Measurements from ENCODE around the gene THUMPD1. TPM values are rescaled to one million over a fixed set of nuclear protein-coding genes. Genes with fewer than 3 reads are reported as not detected.
A peak's percentile ranks its signal among the peaks of the same experiment; 100 is the strongest.

Gene THUMPD1
- polyA plus RNA-seq (2011; rRNA removed): 12.5 and 17.4 TPM in 2 replicates
- 14.7 and 16.6 TPM in 2 replicates for polyA minus RNA-seq (2011; rRNA and poly(A)+ RNA removed)

- ChIA-PET POLR2A (interaction anchor here (0.6 kb wide), 1 partner anchor 559 kb away, joined by 25 read pairs; no protein-coding TSS in a partner anchor), CTCF (no interaction called here)
- peaks cover 5% of the 10 kb centered on the region for H3K36me3 ChIP-seq (ENCODE audit: control insufficient read depth, insufficient read depth, low read length)
- peak within 1 kb of the TSS; percentile 100 for H3K4me3 ChIP-seq (ENCODE audit: low read depth, low read length)
- peak; percentile 37 for TF ChIP-seq CTCF (IDR thresholded peaks at IDR 0.05; ENCODE audit: insufficient read depth, low read depth, low read length)
- peak; percentile 68 for DNase-seq (ENCODE audit: low read depth)
- H3K27me3 ChIP-seq (ENCODE audit: control insufficient read depth, insufficient read depth, low read length): no peaks in the 10 kb centered on the region
Observed at GRCh38 chr16:20741554-20742285, at the start of gene THUMPD1. THUMPD1 (minus strand) TSS chr16:20741818; CDS start chr16:20741739, 79 bp downstream.

DNA sequence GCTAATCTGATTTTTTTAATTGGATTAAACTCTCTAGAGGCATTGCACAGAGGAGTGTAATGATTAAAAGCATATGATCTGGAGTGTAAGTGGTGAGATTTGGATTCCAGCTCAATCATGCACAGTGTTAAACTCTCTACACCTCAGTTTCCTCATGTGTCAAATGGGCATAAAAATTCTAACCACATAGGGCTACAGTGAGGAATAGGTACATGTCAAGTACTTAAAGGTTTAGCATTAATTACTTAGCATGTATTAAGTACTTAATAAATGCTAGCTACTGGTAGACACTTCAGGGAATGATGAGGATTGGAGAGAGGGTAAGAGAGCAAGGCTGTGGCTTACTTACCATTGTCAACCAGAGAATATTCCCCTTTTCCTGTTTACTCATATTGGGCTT is 47.5 kb upstream of the THUMPD1 start:
- no peak for TF ChIP-seq CTCF (IDR thresholded peaks at IDR 0.05; ENCODE audit: insufficient read depth, low read depth, low read length)
- no peaks in the 10 kb centered on the region for H3K36me3 ChIP-seq (ENCODE audit: control insufficient read depth, insufficient read depth, low read length)
- CTCF ChIA-PET: interaction anchor here (1.2 to 7.1 kb wide), 2 partner anchors 13 to 295 kb away, joined by 3 to 41 read pairs; no protein-coding TSS in a partner anchor
- no peak overlapping the region for H3K4me3 ChIP-seq (ENCODE audit: low read depth, low read length)
- DNase-seq (ENCODE audit: low read depth): no peak
- POLR2A ChIA-PET: no interaction called here
- no peaks in the 10 kb centered on the region for H3K27me3 ChIP-seq (ENCODE audit: control insufficient read depth, insufficient read depth, low read length)

- no peak for TF ChIP-seq CTCF (IDR thresholded peaks at IDR 0.05; ENCODE audit: insufficient read depth, low read depth, low read length)
- ChIA-PET CTCF (interaction anchor here (2.0 kb wide), 1 partner anchor 10 kb away, joined by 13 read pairs; no protein-coding TSS in a partner anchor), POLR2A (no interaction called here)
Observed at GRCh38 chr16:20784204-20784603, 42.6 kb upstream of the THUMPD1 start.

DNA sequence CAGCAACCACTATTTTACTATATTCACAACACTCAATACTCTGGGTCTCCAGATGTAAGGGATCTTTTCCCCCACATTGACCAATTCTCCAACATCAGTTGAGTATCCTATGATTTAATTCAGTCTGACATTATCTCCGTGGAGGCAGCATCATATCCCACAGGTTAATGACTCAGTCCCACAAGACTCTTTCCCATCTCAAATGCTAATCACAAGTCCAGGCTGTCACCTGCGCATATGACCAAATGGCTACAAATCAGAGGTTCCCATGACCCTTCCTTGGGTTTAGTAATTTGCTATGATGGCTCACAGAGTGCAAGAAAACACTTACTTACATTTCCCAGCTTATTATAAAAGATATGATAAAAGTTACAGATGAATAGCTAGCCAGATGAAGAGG is 40.9 kb upstream of the THUMPD1 start:
- H3K27me3 ChIP-seq (ENCODE audit: control insufficient read depth, insufficient read depth, low read length): no peaks in the 10 kb centered on the region
- H3K36me3 ChIP-seq (ENCODE audit: control insufficient read depth, insufficient read depth, low read length): no peaks in the 10 kb centered on the region
- H3K4me3 ChIP-seq (ENCODE audit: low read depth, low read length): no peak overlapping the region
- DNase-seq (ENCODE audit: low read depth): no peak
- ChIA-PET CTCF (interaction anchor here (0.7 to 2.0 kb wide), 3 partner anchors 8 to 62 kb away, joined by 3 to 13 read pairs (median 3); no protein-coding TSS in a partner anchor), POLR2A (no interaction called here)
- no peak for TF ChIP-seq CTCF (IDR thresholded peaks at IDR 0.05; ENCODE audit: insufficient read depth, low read depth, low read length)

More at GRCh38 chr16:20784204-20784603, 42.6 kb upstream of the THUMPD1 start:
- Histone ChIP-seq H3K36me3 (ENCODE audit: control insufficient read depth, insufficient read depth, low read length) (no peaks in the 10 kb centered on the region), H3K4me3 (ENCODE audit: low read depth, low read length) (no peak overlapping the region), H3K27me3 (ENCODE audit: control insufficient read depth, insufficient read depth, low read length) (no peaks in the 10 kb centered on the region)
- no peak for DNase-seq (ENCODE audit: low read depth)

- no peak for DNase-seq (ENCODE audit: low read depth)
- POLR2A ChIA-PET: no interaction called here
- no peak for TF ChIP-seq CTCF (IDR thresholded peaks at IDR 0.05; ENCODE audit: insufficient read depth, low read depth, low read length)
- CTCF ChIA-PET: interaction anchor here (0.7 kb wide), 1 partner anchor 63 kb away, joined by 3 read pairs; no protein-coding TSS in a partner anchor
- Histone ChIP-seq H3K27me3 (ENCODE audit: control insufficient read depth, insufficient read depth, low read length) (no peaks in the 10 kb centered on the region), H3K4me3 (ENCODE audit: low read depth, low read length) (no peak overlapping the region), H3K36me3 (ENCODE audit: control insufficient read depth, insufficient read depth, low read length) (no peaks in the 10 kb centered on the region)
Observed at GRCh38 chr16:20781697-20782096, 40.1 kb upstream of the THUMPD1 start.

All from BJ (cell line).